ENCODE data around the gene ASB2. TPM values are rescaled to one million over a fixed set of nuclear protein-coding genes. Genes with fewer than 3 reads are reported as not detected.

ASB2 gene
- total and polyA plus RNA-seq, 2 of the 13 experiments (the other 11 are each of a cell fraction or from before 2014, with no cell fraction given), result 0.82 to 4.1 TPM

- no TSS peak for BruUV-seq (replicated peaks)
- H3K9me3 ChIP-seq (ENCODE audit: low read length), result no peaks in the 10 kb centered on the region
- in situ Hi-C loops (cut with HindIII; ENCODE audit: extremely low pct_ligation_motif_present, low pct_unique_long_range_greater_than_20kb) (loop anchor here (5.0 kb wide), 1 partner anchor 59 kb away; no protein-coding TSS in a partner anchor), intact Hi-C loops (cut with micrococcal nuclease; ENCODE audit: unreplicated experiment) (loop anchor here (1.0 kb wide), 2 partner anchors 16 to 60 kb away; no protein-coding TSS in a partner anchor)
- ATAC-seq, result peak; percentile 68
- ChIA-PET POLR2A (interaction anchor here (1.1 to 1.8 kb wide), 4 partner anchors 20 to 62 kb away, joined by 3 to 7 read pairs (median 5); no protein-coding TSS in a partner anchor), CTCF (ENCODE audit: low intra/inter-chr PET ratio, low total read pairs) (interaction anchor here (0.8 to 1.5 kb wide), 4 partner anchors 17 to 63 kb away, joined by 3 to 17 read pairs (median 8); no protein-coding TSS in a partner anchor)
- peaks cover 74% of the 10 kb centered on the region for H3K4me1 ChIP-seq (ENCODE audit: insufficient read depth, low read length)
- H4K20me1 ChIP-seq (ENCODE audit: insufficient read depth, low read length), result no peaks in the 10 kb centered on the region
- no peak overlapping the region for H2AFZ ChIP-seq (ENCODE audit: low read length)
- H3K79me2 ChIP-seq (ENCODE audit: insufficient read depth, low read length), result no peaks in the 10 kb centered on the region
- H3K27me3 ChIP-seq (ENCODE audit: control insufficient read depth in 1 of 2, insufficient read depth in 2 of 2, low read length in 2 of 2), result peaks cover 0 to 17% of the 10 kb centered on the region in 2 experiments; a peak in 4 of 5 replicates
- peak overlapping the region; percentile 55 for H3K4me2 ChIP-seq (ENCODE audit: low read depth, low read length)
- WGBS (ENCODE audit: low lambda C conversion rate), result 38% methylated on average over 20 of the region's 26 CpGs
- DNase-seq (ENCODE audit: low spot score), result peak; percentile 56
- H3K36me3 ChIP-seq (replicated peaks in 1 of 2; ENCODE audit: control insufficient read depth in 1 of 2, insufficient read depth in 2 of 2, low read length in 2 of 2), result no peaks in the 10 kb centered on the region
- H3K4me3 ChIP-seq (replicated peaks in 1 of 3; ENCODE audit: insufficient read depth in 1 of 3, low read depth in 2 of 3, low read length in 3 of 3), result peak overlapping the region in 1 of 3 experiments; percentile 54; a peak in 1 of 6 replicates
- peak; percentile 87 for FAIRE-seq
- H3K9ac ChIP-seq (ENCODE audit: insufficient read depth, low read depth, low read length), result no peak overlapping the region
- no peak overlapping the region for H3K27ac ChIP-seq (ENCODE audit: extremely low read length, insufficient read depth, low read length)
- TF ChIP-seq ZXDC (CRISPR knock-in tag; IDR thresholded peaks at IDR 0.05), result no peak
- TF ChIP-seq HNF1B (CRISPR knock-in tag; IDR thresholded peaks at IDR 0.05), result 0 out of 2 replicates have a peak, but pooled peaks have one; percentile 53
- TF ChIP-seq IRF2 (CRISPR knock-in tag; IDR thresholded peaks at IDR 0.05), result 0 out of 2 replicates have a peak, but pooled peaks have one; percentile 35
- TF ChIP-seq RNF2 (conservative IDR thresholded peaks at IDR 0.05; ENCODE audit: low read depth), result no peak
- TF ChIP-seq ZKSCAN8 (CRISPR knock-in tag; IDR thresholded peaks at IDR 0.05; ENCODE audit: borderline replicate concordance), result peak; percentile 73; the same call in 1 of the 2 replicates
- peak; percentile 74 for TF ChIP-seq RAD21 (CRISPR knock-in tag; IDR thresholded peaks at IDR 0.05)
- no peak for TF ChIP-seq ZNF234 (CRISPR knock-in tag; conservative IDR thresholded peaks at IDR 0.05)
- no peak for TF ChIP-seq ZNF207 (IDR thresholded peaks at IDR 0.05; ENCODE audit: borderline replicate concordance)
- TF ChIP-seq NCOA5 (CRISPR knock-in tag; IDR thresholded peaks at IDR 0.05), result no peak
- no peak for TF ChIP-seq SP1 (IDR thresholded peaks at IDR 0.05)
- peak; percentile 36; the same call in 1 of the 2 replicates for TF ChIP-seq SP1 (CRISPR knock-in tag; IDR thresholded peaks at IDR 0.05)
- TF ChIP-seq NFAT5 (CRISPR knock-in tag; IDR thresholded peaks at IDR 0.05), result no peak
Observed at GRCh38 chr14:94001501-94002396, 25.4 kb upstream of the ASB2 start.
